Activated CD4-positive, alpha-beta T cell treated with anti-CD3 and anti-CD28 coated beads, Interleukin-2, Interleukin-6, amounts not matched to agents 100 ng/mL and 50 ng/mL, durations not matched to agents 16 hours and 8 hours (primary cell): ENCODE results near the gene SCYGR1.
A peak's percentile ranks its signal among the peaks of the same experiment; 100 is the strongest.
"Not testable (repeated sequence)": the region's sequence is repeated elsewhere in the genome, so short reads cannot be mapped to it uniquely, and the experiment has no call there.

Source experiments
- DNase-seq: peaks from one replicate; pipeline ENCODE4 v3.0.0-alpha.2; 2020

Gene SCYGR1

DNA sequence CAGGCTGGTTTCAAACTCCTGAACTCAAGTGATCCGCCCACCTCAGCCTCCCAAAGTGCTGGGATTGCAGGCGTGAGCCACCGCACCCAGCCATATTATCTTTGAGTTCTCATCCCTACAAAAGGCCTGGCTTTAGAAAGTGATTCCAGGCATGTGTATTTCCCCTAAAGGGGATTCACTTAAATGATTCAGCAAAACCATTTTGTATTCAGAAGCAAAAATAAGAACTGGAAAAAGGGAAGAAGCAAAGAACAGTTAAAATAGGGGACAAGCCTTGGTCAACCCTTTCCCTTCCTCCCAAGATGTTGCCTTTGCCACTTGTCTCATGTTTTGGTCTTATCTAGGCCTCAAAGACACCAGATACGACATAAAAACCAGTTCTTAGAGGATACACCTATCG lies 19.2 kb downstream of the SCYGR1 start:
- DNase-seq: no peak

DNA sequence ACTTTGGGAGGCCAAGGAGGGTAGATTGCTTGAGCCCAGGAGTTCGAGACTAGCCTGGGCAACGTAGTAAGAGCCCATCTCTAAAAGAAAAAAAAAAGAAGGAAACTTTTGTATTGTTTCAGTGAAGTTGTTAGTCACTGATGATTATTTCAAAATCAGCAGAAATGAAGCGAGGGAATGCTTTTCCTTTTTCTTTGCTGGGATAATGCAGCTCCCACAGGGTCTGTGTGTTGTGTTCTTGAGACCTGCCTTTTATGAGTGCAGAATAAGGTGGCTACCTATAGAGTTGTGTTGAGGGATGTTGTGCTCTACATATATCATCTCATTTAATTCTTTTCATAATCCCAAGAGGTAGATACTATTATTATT lies 20.3 kb downstream of the SCYGR1 start:
- DNase-seq: no peak

DNA sequence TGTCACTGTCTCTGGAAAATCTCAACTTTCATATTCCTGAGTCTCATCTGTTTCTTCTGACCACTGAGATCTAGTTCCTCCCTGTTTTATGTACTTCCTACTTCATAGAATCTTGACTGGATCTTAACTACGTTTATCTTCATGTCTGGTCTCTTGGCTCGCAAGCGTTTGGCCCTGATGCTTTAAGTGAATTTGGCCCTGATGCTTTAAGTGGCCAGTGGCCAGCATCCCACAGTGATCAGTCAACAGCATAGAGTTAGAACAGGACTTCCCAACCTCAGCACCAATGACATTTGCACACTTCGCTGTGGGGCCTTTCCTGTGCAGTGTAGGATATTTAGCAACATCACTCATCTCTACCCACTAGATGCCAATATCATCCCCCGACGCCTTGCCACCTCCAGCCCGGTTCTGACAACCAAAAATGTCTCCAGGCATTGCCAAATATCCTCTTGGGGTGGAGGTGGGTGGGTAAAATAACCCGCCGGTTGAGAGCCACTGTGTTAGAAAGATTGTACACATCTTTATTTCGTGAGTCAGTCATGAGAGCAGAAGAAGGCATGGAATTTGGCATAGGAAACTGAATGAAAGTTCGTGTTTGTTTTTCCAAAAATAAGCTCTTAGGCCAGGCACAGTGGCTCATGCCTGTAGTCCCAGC lies 20.9 kb downstream of the SCYGR1 start:
- no peak for DNase-seq

DNA sequence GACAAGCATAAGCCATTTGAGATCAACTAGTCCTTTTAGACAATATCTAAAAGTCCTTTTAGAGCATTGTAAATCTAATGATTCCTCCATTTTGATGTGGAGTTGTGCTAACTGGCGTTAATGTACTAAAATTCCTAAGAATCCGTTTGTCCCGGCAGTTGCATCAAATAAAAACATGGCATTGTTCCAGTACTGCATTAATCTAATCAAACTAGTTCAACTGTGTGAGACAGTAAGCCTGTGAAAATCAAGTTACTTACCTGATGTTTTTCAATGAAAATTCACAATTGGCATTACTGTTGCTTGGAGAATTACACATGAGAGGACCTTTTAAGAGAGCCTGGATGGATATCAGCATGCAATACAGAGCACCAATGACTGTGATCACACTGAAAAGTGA lies 21.9 kb downstream of the SCYGR1 start:
- DNase-seq: no peak

DNA sequence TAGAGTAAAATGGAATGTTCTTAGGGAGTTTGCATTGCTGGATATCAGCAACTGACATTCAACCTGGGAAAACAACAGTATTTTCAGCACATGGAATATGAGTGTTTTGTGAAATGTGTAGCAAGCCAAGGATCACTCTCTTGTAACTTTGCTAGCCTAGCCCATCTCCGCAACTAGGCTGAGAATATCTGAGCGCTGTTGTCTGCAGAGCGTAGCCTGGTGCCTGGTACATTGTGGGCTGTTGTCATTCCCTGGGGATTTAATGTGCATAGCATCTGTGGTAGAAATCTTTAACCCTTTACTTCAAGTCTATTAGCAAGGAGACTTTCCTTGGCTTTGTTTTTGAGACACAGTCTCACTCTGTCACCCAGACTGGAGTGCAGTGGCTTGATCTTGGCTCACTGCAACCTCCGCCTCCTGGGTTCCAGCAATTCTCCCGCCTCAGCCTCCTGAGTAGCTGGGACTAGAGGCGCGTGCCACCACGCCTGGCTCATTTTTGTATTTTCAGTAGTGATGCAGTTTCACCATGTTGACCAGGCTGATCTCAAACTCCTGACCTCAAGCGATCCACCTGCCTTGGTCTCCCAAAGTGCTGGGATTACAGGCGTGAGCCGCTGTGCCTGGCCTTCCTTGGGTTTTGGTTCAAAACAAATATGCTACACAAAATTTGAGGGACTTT lies 23.0 kb downstream of the SCYGR1 start:
- DNase-seq: not testable (repeated sequence)

DNA sequence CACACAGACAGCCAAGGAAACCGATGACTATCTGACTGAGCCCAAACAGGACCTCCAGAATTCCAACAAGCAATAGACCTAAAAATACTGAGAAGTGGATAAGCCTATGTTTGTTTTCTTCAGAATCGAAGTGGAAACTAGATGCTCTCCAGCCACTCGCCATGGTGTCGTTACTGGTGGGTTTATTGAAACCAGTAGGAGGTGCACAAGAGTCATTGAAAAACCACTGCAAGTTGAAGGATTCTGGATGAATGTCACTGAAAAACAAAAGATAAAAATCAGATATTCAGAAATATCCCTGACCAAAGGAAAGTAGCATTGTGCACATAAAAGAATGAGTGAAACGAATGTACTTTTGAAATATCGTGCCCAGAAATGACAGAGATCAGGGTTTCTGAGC lies 24.0 kb downstream of the SCYGR1 start:
- peak; percentile 17 for DNase-seq

DNA sequence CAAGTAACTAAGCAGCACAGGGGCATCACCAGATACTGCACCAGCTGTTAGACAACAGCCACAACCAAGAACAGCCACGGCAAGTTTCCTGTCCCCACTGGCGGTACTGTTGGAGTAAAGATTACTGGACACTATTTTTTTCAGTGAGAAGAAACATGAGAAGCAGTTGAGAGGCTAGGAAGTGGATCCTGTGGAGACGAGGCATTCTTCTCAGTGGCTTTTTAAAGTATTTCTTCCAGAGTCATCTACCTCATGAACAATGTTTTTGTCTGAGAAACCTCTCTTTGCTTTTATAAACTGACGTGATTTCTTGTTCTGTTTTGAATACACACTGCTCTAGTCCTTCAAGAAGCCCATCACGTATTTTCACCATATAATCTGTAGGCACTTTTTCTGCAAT lies 27.4 kb downstream of the SCYGR1 start:
- no peak for DNase-seq

DNA sequence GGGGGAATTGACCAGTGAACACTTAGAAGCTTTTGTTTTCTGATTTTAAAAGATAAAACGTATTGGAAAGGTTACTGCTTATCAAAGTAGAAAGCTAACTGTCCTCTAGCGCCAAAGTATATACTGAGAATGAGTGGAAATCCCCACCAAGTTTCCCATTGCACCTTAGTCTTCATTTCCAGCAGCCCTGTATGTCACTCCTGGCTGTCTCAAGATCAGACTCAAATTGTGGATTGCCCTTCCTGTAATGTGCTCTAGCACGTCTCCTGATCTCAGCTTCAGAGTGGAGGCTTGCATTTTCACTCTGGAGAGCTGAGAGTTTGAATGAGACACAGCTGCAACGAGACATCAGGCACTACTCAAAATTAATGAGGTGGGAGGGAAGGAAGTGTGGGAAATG lies 36.1 kb downstream of the SCYGR1 start:
- peak; percentile 10 for DNase-seq

DNA sequence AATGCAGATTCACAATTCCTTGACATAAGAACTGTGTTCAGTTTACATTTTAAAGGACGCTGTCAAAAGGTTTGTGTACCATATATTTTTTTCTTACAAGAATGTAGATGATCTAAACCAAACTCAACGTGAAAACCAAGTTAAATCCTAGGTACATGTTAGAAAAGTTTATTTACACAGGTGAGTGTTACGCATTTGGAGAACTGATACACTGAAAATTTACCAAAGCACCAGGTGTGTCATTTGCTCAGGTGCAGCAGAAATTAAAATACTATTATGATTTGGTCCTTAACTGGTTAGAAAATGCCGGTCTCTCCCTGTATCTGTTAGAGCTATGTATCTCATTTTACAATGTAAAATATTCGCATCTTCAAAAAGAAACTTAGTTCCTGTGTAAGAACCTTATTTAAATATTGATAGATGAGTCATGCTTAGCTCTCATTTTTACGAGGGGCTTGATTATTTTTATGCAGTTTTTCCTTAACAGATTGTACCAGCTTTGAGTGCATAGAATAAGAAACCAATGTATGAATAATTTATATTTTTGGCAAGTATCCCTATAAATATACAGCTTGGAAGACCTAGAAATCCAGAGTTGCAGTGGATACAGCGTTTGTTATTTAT lies 37.6 kb downstream of the SCYGR1 start:
- DNase-seq: no peak

DNA sequence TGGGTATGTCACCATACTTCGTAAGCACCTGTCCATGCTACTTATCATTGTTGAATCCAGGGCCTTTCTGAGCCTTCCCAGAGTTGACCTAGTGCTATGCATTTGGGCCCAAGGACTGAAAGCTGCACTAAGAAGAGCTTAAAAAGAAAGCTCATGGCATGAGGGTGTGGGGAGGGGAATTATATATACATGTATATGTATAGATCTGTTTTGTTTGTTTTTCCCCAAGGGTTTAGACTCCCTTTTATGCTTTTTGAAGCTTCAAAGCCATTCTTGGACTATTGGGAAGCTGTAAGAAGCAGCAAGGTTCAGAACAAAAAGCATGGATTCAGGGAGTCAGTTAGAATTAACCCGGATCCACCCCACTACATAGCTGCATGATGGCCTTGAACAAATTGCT lies 39.4 kb downstream of the SCYGR1 start:
- DNase-seq: no peak

DNA sequence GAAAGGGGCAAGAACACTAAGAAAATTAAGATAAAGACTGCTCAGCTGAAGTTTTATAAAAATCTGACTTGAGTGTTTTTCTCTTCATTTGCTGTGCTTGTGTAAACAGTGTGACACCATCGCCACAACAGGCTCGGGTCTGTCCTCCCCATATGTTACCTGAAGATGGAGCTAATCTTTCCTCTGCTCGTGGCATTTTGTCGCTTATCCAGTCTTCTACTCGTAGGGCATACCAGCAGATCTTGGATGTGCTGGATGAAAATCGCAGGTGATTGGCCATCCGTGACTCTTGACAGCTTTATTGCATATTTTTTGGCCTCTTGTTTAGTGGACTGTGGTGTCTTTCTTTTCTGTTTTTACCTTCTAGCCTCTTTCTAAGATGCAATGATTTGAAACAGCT lies 40.6 kb downstream of the SCYGR1 start:
- no peak for DNase-seq

DNA sequence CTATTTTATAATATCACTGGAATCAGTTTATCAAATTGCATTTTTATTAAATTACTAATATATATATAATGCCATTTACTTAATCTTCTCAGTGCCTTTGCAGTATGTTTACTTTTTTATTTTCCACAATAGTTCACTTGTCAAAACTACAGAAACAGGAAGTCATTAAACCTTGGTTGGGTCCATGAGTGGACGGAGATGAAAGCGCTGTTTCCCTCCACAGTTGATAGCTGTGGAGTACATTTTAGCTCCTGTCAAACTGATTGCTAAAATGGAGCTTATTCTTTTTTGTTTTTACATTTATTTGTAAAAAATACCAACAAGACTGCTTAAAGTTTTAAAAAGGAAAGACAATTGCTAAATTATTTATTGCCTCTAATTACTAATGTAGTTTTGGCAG lies 43.5 kb downstream of the SCYGR1 start:
- DNase-seq: no peak

DNA sequence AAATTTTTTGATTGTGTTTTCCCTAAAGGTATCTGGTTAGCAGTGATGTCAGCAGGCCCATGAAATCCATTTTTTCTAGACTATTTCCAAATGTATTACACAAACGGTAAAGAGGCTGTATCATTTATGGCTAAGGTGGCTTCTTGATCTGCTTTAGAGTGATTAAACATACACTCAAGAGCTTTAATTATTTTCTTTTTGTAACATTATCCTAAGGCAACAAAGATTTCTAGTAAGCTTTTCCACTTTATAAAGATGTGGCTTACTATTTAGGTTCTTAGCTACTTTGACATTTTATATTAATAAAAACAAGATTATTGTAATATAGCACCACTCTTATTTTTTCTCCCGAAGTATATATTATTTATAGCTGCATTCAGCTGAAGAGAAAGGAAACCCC lies 46.2 kb downstream of the SCYGR1 start:
- DNase-seq: no peak

DNA sequence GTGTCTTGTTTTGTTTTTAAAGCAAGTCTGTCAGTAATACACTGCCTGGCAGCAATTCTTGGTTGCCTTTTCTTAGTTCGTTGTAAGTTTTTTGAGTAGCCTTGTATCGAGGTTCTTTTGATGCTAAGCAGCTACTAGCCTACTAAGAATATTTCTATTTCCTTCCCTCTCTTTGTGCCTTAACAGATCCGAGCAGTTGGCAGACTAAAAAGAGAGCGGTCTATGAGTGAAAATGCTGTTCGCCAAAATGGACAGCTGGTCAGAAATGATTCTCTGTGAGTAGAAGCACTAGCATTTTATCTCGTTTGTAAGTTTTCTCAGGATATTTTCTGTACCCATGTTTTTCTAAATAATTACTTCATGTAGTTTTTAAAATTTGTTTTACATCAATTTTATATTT lies 47.6 kb downstream of the SCYGR1 start:
- DNase-seq: no peak

DNA sequence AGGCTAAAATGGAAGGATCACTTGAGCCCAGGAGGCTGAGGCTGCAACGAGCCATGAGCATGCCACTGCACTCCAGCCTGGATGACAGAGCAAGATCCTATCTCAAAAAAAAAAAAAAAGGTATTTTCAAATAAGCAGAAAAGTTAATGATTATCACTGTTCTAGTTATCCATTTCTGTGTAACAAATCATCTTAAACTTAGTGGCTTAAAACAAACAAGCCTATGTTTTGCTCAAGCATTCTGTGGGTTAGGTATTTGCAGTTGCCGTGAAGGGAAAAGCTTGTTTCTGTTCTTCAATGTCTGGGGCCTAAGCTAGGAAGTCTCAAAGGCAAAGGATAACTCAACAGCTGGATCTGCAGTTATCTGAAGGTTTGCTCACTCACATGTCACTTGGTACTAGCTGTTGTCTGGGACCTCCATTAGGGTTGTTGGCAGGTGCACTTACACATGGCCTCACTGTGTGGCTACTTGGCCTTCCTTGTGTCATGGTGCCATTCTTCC lies 48.6 kb downstream of the SCYGR1 start:
- DNase-seq: no peak
